ENCODE measurements around the gene RRP1.

DNA sequence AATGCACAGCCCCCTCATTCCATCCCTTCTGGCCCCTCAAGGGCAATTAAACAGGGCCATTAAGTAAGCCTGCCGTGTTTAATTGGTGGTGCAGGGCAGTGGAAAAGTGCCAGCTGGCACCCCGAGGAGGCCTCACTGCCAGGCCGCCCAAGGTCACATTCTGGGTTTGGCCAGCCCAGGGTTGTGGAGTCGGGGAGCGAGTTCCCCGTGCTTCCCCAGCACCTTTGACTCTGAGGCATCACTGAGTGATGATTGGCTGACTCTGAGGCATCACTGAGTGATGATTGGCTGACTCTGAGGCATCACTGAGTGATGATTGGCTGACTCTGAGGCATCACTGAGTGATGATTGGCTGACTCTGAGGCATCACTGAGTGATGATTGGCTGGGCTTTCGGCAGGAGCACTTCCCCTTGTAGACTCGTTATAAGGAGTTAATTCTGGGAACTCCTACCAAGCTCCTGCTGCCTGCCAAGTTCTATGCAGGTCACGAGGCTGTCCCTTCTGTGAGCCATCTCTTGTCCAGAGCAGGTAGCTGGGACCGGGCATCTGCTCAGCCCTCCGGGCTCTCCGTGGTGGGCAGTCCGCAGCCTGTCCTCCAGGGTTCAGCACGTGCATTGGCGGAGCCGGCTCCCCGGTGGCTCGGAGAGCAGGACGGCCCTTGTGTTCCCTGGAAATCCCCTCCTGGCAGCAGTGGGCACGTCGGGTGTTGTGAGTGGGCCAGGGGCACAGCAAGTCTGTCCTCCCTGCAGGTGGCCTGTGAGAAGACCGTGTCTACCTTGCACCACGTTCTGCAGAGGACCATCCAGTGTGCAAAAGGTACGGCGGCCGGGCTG is 34.2 kb upstream of the RRP1 start:
- TF ChIP-seq EZH2 (IDR thresholded peaks at IDR 0.05; ENCODE audit: low read length, missing control alignments), result no peak
- TF ChIP-seq, protein P1, sequence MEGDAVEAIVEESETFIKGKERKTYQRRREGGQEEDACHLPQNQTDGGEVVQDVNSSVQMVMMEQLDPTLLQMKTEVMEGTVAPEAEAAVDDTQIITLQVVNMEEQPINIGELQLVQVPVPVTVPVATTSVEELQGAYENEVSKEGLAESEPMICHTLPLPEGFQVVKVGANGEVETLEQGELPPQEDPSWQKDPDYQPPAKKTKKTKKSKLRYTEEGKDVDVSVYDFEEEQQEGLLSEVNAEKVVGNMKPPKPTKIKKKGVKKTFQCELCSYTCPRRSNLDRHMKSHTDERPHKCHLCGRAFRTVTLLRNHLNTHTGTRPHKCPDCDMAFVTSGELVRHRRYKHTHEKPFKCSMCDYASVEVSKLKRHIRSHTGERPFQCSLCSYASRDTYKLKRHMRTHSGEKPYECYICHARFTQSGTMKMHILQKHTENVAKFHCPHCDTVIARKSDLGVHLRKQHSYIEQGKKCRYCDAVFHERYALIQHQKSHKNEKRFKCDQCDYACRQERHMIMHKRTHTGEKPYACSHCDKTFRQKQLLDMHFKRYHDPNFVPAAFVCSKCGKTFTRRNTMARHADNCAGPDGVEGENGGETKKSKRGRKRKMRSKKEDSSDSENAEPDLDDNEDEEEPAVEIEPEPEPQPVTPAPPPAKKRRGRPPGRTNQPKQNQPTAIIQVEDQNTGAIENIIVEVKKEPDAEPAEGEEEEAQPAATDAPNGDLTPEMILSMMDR (conservative IDR thresholded peaks at IDR 0.05 in 1 of 2, IDR thresholded peaks at IDR 0.05 in 1 of 2; ENCODE audit: low read depth in 1 of 2, low read length in 2 of 2), result no peak

Measured in fibroblast of lung (primary cell).